ENCODE results near the gene DUSP16.
A peak's percentile ranks its signal among the peaks of the same experiment; 100 is the strongest.

Gene DUSP16, protein sequence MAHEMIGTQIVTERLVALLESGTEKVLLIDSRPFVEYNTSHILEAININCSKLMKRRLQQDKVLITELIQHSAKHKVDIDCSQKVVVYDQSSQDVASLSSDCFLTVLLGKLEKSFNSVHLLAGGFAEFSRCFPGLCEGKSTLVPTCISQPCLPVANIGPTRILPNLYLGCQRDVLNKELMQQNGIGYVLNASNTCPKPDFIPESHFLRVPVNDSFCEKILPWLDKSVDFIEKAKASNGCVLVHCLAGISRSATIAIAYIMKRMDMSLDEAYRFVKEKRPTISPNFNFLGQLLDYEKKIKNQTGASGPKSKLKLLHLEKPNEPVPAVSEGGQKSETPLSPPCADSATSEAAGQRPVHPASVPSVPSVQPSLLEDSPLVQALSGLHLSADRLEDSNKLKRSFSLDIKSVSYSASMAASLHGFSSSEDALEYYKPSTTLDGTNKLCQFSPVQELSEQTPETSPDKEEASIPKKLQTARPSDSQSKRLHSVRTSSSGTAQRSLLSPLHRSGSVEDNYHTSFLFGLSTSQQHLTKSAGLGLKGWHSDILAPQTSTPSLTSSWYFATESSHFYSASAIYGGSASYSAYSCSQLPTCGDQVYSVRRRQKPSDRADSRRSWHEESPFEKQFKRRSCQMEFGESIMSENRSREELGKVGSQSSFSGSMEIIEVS

DNA sequence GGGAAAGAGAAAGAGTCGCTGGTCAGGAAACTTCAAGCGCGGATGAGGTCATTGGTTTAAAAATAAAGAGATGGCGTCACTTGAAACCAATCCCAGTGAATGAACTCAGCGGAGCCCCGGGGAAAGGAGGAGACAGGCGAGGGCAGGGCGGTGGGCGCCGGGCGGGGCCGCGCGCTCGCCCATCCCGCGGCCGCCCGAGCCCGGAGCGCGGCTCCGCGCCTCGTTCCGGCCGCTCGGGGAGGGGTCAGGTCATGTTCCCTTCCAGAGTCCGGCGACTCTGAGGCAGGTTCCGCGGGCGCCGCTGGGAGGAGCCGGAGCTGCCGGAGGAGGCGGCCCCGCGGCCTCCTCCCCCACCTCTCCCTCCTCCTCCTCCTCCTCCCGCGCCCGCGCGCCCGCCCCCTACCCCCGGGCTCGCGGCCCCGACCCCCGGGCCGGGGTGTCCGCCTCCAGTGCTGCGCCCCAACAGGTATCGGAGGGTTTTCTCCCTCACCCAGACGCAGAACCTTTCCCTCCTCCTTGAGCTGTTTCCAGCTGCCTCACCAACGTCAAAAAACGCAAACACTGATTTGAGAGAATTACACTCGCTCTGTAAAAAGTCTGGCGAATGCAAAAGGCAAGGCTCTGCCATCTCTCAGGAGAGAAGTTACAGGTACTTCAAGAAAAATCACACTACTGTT lies at the start of gene DUSP16:
DUSP16 (minus strand) TSS at position 279 of the 677 bp plus-strand sequence. CDS start 41,765 bp downstream, outside the sequence.
- TF ChIP-seq, protein P1, sequence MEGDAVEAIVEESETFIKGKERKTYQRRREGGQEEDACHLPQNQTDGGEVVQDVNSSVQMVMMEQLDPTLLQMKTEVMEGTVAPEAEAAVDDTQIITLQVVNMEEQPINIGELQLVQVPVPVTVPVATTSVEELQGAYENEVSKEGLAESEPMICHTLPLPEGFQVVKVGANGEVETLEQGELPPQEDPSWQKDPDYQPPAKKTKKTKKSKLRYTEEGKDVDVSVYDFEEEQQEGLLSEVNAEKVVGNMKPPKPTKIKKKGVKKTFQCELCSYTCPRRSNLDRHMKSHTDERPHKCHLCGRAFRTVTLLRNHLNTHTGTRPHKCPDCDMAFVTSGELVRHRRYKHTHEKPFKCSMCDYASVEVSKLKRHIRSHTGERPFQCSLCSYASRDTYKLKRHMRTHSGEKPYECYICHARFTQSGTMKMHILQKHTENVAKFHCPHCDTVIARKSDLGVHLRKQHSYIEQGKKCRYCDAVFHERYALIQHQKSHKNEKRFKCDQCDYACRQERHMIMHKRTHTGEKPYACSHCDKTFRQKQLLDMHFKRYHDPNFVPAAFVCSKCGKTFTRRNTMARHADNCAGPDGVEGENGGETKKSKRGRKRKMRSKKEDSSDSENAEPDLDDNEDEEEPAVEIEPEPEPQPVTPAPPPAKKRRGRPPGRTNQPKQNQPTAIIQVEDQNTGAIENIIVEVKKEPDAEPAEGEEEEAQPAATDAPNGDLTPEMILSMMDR (IDR thresholded peaks at IDR 0.05; ENCODE audit: low read depth, low read length): no peak
- H3K4me3 ChIP-seq (replicated peaks in 1 of 2; ENCODE audit: low read depth in 2 of 2, low read length in 2 of 2): peak within 1 kb of the TSS; percentile 75 to 80
- peak; percentile 95 to 97 for DNase-seq (ENCODE audit: low read depth in 2 of 2)

DNA sequence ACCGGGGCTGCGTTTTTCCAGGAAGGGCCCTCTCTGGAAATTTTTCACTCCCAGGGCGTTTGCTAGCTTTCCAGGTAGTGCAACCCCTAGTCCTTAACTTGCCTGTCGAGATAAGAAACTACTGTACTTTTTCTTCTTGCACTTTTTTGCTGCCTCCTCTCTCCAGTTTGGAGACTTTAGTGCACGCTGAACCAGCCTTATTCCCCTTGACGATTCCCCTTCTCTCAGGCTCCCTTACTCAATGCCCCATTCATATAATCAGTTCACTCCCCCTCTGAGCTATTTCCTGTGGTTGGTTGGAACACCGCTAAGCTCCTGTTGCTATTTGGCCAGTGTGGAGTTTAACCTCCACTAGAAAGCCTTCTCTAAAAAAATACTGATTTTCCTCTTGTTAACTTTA lies 49.7 kb upstream of the DUSP16 start:
- peak; percentile 77 to 81 for DNase-seq (ENCODE audit: low read depth in 2 of 2)
- TF ChIP-seq, protein P1 (IDR thresholded peaks at IDR 0.05; ENCODE audit: low read depth, low read length): no peak
- H3K4me3 ChIP-seq (replicated peaks in 1 of 2; ENCODE audit: low read depth in 2 of 2, low read length in 2 of 2): peak overlapping the region; percentile 58 to 82

DNA sequence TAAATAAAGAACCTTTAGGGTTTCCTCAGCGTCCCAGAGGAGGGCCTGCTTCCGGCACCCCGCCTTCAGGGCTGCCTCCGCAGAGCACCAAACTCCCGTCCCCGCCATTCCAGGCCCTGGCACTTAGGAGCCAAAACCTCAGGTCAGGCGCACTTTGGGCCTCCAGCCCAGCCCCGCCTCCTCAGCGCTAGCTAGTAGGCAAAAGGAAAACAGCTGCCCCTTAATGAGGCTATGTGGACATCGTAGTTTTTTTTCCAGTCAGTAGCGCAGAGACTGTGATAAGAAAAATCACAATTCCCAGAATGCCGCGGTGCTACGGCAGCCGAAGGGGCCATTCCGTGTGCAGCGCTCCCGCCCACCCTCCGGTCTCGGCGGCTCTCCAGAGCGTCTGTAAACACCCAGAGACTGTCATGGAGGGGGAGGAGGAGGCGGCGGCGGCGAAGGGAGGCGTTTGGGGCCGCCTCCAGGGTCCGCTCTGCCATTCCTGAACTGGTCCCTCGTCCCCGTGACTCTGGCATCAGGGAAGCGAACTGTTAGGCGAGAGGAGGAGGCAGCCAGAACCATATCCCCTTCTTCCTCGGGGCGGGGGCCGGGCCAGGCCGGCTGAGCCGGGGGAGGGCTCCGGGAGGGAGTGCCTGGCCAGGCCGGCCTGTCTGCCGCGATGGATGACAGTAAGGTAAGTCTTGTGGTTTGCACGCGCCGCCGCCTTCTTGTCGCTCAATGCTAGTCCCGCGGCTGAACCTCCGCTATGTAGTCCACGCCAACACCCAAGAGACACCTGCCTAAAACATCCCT lies 49.0 kb upstream of the DUSP16 start, which contains the start of gene CREBL2:
CREBL2 (plus strand) TSS at position 365 of the 795 bp plus-strand sequence; CDS start at position 662, 297 bp downstream.
- peak; percentile 96 to 99 for DNase-seq (ENCODE audit: low read depth in 2 of 2)
- TF ChIP-seq, protein P1 (IDR thresholded peaks at IDR 0.05; ENCODE audit: low read depth, low read length): no peak
- peak within 1 kb of the TSS; percentile 58 to 82 for H3K4me3 ChIP-seq (replicated peaks in 1 of 2; ENCODE audit: low read depth in 2 of 2, low read length in 2 of 2)

DNA sequence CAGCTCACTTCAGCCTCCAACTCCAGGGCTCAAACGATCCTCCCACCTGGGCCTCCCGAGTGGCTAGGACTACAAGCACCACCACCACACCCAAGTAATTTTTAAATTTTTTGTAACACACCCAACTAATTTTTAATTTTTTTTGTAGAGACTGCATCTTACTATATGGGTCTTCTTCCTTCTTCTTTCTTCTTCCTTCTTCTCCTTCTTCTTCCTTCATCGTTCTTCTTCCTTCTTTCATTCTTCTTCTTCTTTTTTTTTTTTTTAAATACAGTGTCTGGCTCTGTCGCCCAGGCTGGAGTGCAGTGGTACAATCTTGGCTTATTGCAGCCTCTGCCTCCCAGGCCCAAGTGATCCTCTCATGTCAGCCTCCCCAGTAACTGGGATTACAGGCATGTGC lies 48.0 kb upstream of the DUSP16 start:
- no peak for DNase-seq (ENCODE audit: low read depth in 2 of 2)
- H3K4me3 ChIP-seq (replicated peaks in 1 of 2; ENCODE audit: low read depth in 2 of 2, low read length in 2 of 2): no peak overlapping the region
- TF ChIP-seq, protein P1 (IDR thresholded peaks at IDR 0.05; ENCODE audit: low read depth, low read length): no peak

DNA sequence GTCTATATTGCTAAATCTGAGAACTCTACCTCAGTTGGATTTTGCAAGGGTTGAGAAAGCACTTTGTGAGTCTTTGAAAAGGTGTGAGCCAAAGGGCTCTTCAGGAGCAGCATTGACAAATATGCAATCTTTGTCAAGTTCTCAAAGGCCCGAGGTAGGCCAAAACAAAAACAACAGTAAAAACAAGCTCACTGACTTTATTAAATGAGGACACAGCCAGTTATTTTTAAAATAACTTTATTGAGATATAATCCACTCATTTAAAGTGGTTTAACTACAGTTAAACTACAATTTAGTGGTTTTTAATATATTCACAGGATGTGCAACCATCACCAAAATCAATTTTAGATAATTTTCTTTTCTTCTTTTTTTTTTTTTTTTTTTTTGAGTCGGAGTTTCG lies 47.0 kb upstream of the DUSP16 start:
- DNase-seq (ENCODE audit: low read depth in 2 of 2): no peak
- no peak overlapping the region for H3K4me3 ChIP-seq (replicated peaks in 1 of 2; ENCODE audit: low read depth in 2 of 2, low read length in 2 of 2)
- TF ChIP-seq, protein P1 (IDR thresholded peaks at IDR 0.05; ENCODE audit: low read depth, low read length): no peak

DNA sequence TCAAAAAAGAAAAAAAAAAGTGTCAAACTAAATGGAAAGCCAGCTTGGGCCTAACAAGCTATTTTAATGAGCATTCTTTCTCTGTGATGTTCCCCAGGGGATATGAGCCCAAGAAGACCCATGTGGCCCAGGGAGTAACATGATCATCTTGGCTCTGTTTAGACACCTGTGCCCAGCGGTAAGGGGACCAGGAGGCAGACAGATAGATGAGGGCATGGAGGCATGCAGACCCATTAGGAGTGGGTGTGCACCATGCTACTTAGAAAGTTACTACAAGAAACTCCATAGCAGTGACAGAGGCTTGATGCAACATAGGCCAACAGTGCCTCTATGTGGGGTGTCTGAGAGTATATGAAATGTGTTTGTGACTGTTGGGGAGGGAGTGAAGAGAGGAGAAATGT lies 45.9 kb upstream of the DUSP16 start:
- H3K4me3 ChIP-seq (replicated peaks in 1 of 2; ENCODE audit: low read depth in 2 of 2, low read length in 2 of 2): no peak overlapping the region
- TF ChIP-seq, protein P1 (IDR thresholded peaks at IDR 0.05; ENCODE audit: low read depth, low read length): no peak
- DNase-seq (ENCODE audit: low read depth in 2 of 2): peak in 1 of 2 donors; percentile 17
